ENCODE results near the gene HNRNPUL2. TPM values are rescaled to one million over a fixed set of nuclear protein-coding genes. Genes with fewer than 3 reads are reported as not detected.

Gene HNRNPUL2
- total RNA-seq, 6 experiments from 2014 or later: 34.5 to 44.6 (median 41.6) TPM

DNA sequence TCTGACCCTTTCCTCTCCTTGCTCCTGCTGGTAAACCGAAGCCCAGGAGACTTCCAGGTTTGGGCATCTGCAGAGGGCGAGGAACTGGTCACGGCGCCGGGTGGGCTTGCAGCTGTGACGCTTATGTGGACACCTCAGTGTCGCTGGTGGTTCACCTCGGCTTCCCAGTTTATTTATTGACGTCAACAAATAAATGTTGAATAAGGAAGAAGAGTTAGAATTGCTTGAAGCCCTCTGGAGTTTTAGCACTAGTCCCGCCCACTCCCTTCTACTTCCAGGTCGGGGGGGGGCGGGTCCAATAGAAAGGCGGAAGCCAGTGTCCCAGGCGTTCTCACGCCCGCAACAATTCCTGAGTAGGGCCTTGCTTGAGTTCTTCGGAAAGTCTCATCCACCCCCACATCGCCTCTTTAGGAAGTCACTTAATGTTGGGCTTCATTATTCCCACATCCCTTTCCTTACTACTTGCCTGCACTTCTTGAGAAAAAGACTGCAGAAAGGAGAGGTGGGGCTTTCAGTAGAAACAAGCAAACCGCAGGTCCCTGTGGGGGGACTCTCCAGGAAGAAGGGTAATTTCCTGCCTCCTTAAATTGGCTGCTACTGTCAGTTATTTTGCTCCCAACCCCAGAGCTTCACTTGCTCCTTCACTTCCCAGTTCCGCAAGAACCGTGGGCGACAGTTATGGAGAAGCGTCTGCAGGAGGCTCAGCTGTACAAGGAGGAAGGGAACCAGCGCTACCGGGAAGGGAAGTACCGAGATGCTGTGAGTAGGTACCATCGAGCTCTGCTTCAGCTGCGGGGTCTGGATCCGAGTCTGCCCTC lies 1.1 kb upstream of the HNRNPUL2 start, which contains the start of gene TTC9C:
Gene TTC9C, plus strand, starts transcription at position 316 of the 818 bp plus-strand sequence. Its CDS starts 363 bp downstream, at position 679.
- Mint-ChIP-seq H3K27me3 (ENCODE audit: insufficient read depth) (peaks cover 3% of the 10 kb centered on the region; the same call in 1 of the 2 replicates), H3K9me3 (no peaks in the 10 kb centered on the region), H3K27ac (peak within 1 kb of the TSS; percentile 99), H3K4me1 (ENCODE audit: low read depth) (peaks cover 41% of the 10 kb centered on the region), H3K36me3 (ENCODE audit: low read depth) (peaks cover 43% of the 10 kb centered on the region), H3K4me3 (peak within 1 kb of the TSS; percentile 96)
- TF ChIP-seq, protein P1, sequence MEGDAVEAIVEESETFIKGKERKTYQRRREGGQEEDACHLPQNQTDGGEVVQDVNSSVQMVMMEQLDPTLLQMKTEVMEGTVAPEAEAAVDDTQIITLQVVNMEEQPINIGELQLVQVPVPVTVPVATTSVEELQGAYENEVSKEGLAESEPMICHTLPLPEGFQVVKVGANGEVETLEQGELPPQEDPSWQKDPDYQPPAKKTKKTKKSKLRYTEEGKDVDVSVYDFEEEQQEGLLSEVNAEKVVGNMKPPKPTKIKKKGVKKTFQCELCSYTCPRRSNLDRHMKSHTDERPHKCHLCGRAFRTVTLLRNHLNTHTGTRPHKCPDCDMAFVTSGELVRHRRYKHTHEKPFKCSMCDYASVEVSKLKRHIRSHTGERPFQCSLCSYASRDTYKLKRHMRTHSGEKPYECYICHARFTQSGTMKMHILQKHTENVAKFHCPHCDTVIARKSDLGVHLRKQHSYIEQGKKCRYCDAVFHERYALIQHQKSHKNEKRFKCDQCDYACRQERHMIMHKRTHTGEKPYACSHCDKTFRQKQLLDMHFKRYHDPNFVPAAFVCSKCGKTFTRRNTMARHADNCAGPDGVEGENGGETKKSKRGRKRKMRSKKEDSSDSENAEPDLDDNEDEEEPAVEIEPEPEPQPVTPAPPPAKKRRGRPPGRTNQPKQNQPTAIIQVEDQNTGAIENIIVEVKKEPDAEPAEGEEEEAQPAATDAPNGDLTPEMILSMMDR (IDR thresholded peaks at IDR 0.05): no peak
- peak; percentile 71 for DNase-seq

- Mint-ChIP-seq H3K4me3 (peak overlapping the region; percentile 96), H3K36me3 (ENCODE audit: low read depth) (peaks cover 42% of the 10 kb centered on the region), H3K27ac (peak overlapping the region; percentile 99), H3K27me3 (ENCODE audit: insufficient read depth) (peaks cover 3% of the 10 kb centered on the region; the same call in 1 of the 2 replicates), H3K4me1 (ENCODE audit: low read depth) (peaks cover 36% of the 10 kb centered on the region), H3K9me3 (no peaks in the 10 kb centered on the region)
- TF ChIP-seq, protein P1 (IDR thresholded peaks at IDR 0.05): no peak
- peak; percentile 97 for DNase-seq
Measured at GRCh38 chr11:62727872-62728170, 564 bp upstream of the HNRNPUL2 start.

GRCh38 chr11:62726915-62727164 lies 417 bp downstream of the HNRNPUL2 start:
- Mint-ChIP-seq H3K4me3 (peak overlapping the region; percentile 96), H3K36me3 (ENCODE audit: low read depth) (peaks cover 52% of the 10 kb centered on the region), H3K27me3 (ENCODE audit: insufficient read depth) (peaks cover 3% of the 10 kb centered on the region; the same call in 1 of the 2 replicates), H3K27ac (peak overlapping the region; percentile 99), H3K4me1 (ENCODE audit: low read depth) (peaks cover 40% of the 10 kb centered on the region), H3K9me3 (no peaks in the 10 kb centered on the region)
- DNase-seq: no peak
- TF ChIP-seq, protein P1 (IDR thresholded peaks at IDR 0.05): no peak

GRCh38 chr11:62726156-62726914 lies 922 bp downstream of the HNRNPUL2 start:
- TF ChIP-seq, protein P1 (IDR thresholded peaks at IDR 0.05): no peak
- H3K4me3 Mint-ChIP-seq: peak overlapping the region; percentile 96
- H3K27me3 Mint-ChIP-seq (ENCODE audit: insufficient read depth): peaks cover 3% of the 10 kb centered on the region; the same call in 1 of the 2 replicates
- H3K9me3 Mint-ChIP-seq: no peaks in the 10 kb centered on the region
- peak overlapping the region; percentile 99 for H3K27ac Mint-ChIP-seq
- H3K36me3 Mint-ChIP-seq (ENCODE audit: low read depth): peaks cover 57% of the 10 kb centered on the region
- peaks cover 40% of the 10 kb centered on the region for H3K4me1 Mint-ChIP-seq (ENCODE audit: low read depth)
- no peak for DNase-seq

- Mint-ChIP-seq H3K4me3 (peak overlapping the region; percentile 96), H3K4me1 (ENCODE audit: low read depth) (peaks cover 40% of the 10 kb centered on the region), H3K9me3 (no peaks in the 10 kb centered on the region), H3K27me3 (ENCODE audit: insufficient read depth) (peaks cover 3% of the 10 kb centered on the region; the same call in 1 of the 2 replicates), H3K36me3 (ENCODE audit: low read depth) (peaks cover 64% of the 10 kb centered on the region), H3K27ac (peak overlapping the region; percentile 99)
- TF ChIP-seq, protein P1 (IDR thresholded peaks at IDR 0.05): no peak
- no peak for DNase-seq
Measured at GRCh38 chr11:62725646-62726045, 1.6 kb downstream of the HNRNPUL2 start.

Measured in HFFc6 (cell line).